Endothelial cell of umbilical vein (primary cell): ENCODE measurements around the gene CHMP5. TPM values are rescaled to one million over a fixed set of nuclear protein-coding genes. Genes with fewer than 3 reads are reported as not detected.
A peak's percentile ranks its signal among the peaks of the same experiment; 100 is the strongest.

Experiments used
- Bru-seq: library from RNA; stranded (reverse); fragments of 400-500 nt; gene quantifications from one replicate; lab custom pipeline; 2021; lab: Mats Ljungman, UMichigan
- BruChase-seq, 2 experiments: library from RNA; stranded (reverse); fragments of 400-500 nt; gene quantifications; one replicate each; lab custom pipeline; 2021; lab: Mats Ljungman, UMichigan
- BruUV-seq: library from RNA; stranded (reverse); fragments of 400-500 nt; replicated peaks from 2 replicates; lab custom pipeline; 2021; lab: Mats Ljungman, UMichigan
- CTCF ChIA-PET: fragments of 300-600, 350-600 bp; sonication (Branson Sonifier 250); formaldehyde crosslinking; loops from one replicate; lab custom pipeline; 2021; ENCODE audit warnings: antibody characterized with exemption, inconsistent platforms; lab: Charles Lee
- POLR2A ChIA-PET: fragments of 300-600, 350-600 bp; sonication (Branson Sonifier 250); formaldehyde crosslinking; loops from one replicate; lab custom pipeline; 2021; ENCODE audit warnings: antibody characterized with exemption, inconsistent platforms; lab: Charles Lee
- DNase-seq: peaks from one replicate; pipeline ENCODE4 v3.0.0-alpha.2; 2011; ENCODE audit warnings: low read depth, low spot score
- FAIRE-seq: peaks from 2 replicates; lab custom pipeline; 2011; peaks lifted over from hg19 to GRCh38; lab: Jason Lieb, UNC
- H2AFZ ChIP-seq: 2 replicates; pipeline ENCODE4 v1.6.0; 2012; ENCODE audit warnings: low read depth, low read length, control low read depth, inconsistent platforms
- H3K27ac ChIP-seq: 2 replicates; pipeline ENCODE4 v1.5.1; 2011; ENCODE audit warnings: low read depth, mild to moderate bottlenecking, control low read depth, low read length, moderate library complexity; ENCODE audit not compliant: insufficient read depth
- H3K27me3 ChIP-seq, 2 experiments: 2 replicates each; pipeline versions ENCODE4 v1.6.0 to v1.6.1; 2011; ENCODE audit warnings: low read length in 2 of 2, mixed read lengths in 1 of 2; ENCODE audit not compliant: control insufficient read depth in 2 of 2, insufficient read depth in 2 of 2
- H3K36me3 ChIP-seq, 2 experiments: 2 replicates in 1 of 2; 3 replicates in 1 of 2; pipeline ENCODE4 v1.5.1; 2011; ENCODE audit warnings: low read length in 2 of 2, mild to moderate bottlenecking in 1 of 2, moderate library complexity in 1 of 2; ENCODE audit not compliant: control insufficient read depth in 2 of 2, insufficient read depth in 2 of 2; ENCODE audit errors: extremely low read depth in 1 of 2
- H3K4me1 ChIP-seq: 3 replicates; pipeline ENCODE4 v1.5.1; 2011; ENCODE audit warnings: mild to moderate bottlenecking, low read length; ENCODE audit not compliant: control insufficient read depth, insufficient read depth; ENCODE audit errors: extremely low read depth
- H3K4me2 ChIP-seq: 2 replicates; pipeline ENCODE4 v1.6.1; 2011; ENCODE audit warnings: low read length, control low read depth, mixed read lengths; ENCODE audit not compliant: insufficient read depth
- H3K4me3 ChIP-seq, 3 experiments: fragments of 200-600 bp in 1 of 3; sonication (generic), shearing (Covaris generic) in 1 of 3; replicated peaks in 1 of 3; 2 replicates each; pipeline ENCODE4 v1.5.1; 2011 to 2016; ENCODE audit warnings: control low read depth in 3 of 3, low read length in 3 of 3, mild to moderate bottlenecking in 2 of 3, inconsistent platforms in 1 of 3, low read depth in 1 of 3, moderate library complexity in 1 of 3; ENCODE audit not compliant: insufficient read depth in 1 of 3
- H3K79me2 ChIP-seq: 2 replicates; pipeline ENCODE4 v1.6.0; 2012; ENCODE audit warnings: low read length, inconsistent platforms; ENCODE audit not compliant: control insufficient read depth, insufficient read depth
- H3K9ac ChIP-seq: replicated peaks from 2 replicates; pipeline ENCODE3; 2011; ENCODE audit warnings: low read length, control low read depth; ENCODE audit not compliant: insufficient read depth; ENCODE audit errors: extremely low read depth
- H3K9me1 ChIP-seq: replicated peaks from 3 replicates; pipeline ENCODE4 v1.6.0; 2011; ENCODE audit warnings: mild to moderate bottlenecking, low read length; ENCODE audit not compliant: control insufficient read depth, insufficient read depth; ENCODE audit errors: extremely low read depth
- H3K9me3 ChIP-seq: replicated peaks from 2 replicates; pipeline ENCODE4 v1.5.1; 2012; ENCODE audit warnings: low read length, inconsistent platforms; ENCODE audit not compliant: control insufficient read depth, insufficient read depth
- H4K20me1 ChIP-seq: replicated peaks from 2 replicates; pipeline ENCODE3; 2011; ENCODE audit warnings: mild to moderate bottlenecking, low read length; ENCODE audit not compliant: control insufficient read depth, insufficient read depth; ENCODE audit errors: extremely low read depth
- EZH2 ChIP-seq: IDR thresholded peaks from 2 replicates; pipeline ENCODE4 v1.6.1; 2012; ENCODE audit warnings: borderline replicate concordance, low read depth, mild to moderate bottlenecking, moderate library complexity, low read length, inconsistent platforms; ENCODE audit not compliant: severe bottlenecking
- FOS ChIP-seq: IDR thresholded peaks from 2 replicates; pipeline ENCODE4 v1.6.1; 2011; ENCODE audit warnings: mild to moderate bottlenecking, low read length, moderate library complexity, borderline replicate concordance; ENCODE audit not compliant: insufficient read depth
- GATA2 ChIP-seq: IDR thresholded peaks from 2 replicates; pipeline ENCODE4 v1.7.0; 2011; ENCODE audit warnings: low read depth, mild to moderate bottlenecking, moderate library complexity, mixed read lengths, low read length; ENCODE audit not compliant: insufficient read length, insufficient read depth
- JUN ChIP-seq: IDR thresholded peaks from 2 replicates; pipeline ENCODE4 v1.6.1; 2011; ENCODE audit warnings: borderline replicate concordance, low read depth; ENCODE audit not compliant: insufficient read length, insufficient read depth
- MYC ChIP-seq: IDR thresholded peaks from one replicate; pipeline ENCODE4 v1.6.1; 2011; ENCODE audit warnings: mild to moderate bottlenecking, low read depth, low read length
- POLR2A ChIP-seq: IDR thresholded peaks from 2 replicates; pipeline ENCODE4 v1.6.1; 2012; ENCODE audit warnings: low read depth, mild to moderate bottlenecking, control low read depth, low read length
- POLR2AphosphoS5 ChIP-seq: IDR thresholded peaks from 2 replicates; pipeline ENCODE4 v1.6.1; 2012; ENCODE audit warnings: low read depth, mild to moderate bottlenecking, control low read depth, low read length, moderate library complexity; ENCODE audit not compliant: insufficient read depth
- dilution Hi-C: fragments of 300-500 bp; cut with MboI; formaldehyde crosslinking; loops from one replicate; pipeline ENCODE4 v1.15.0; 2019; ENCODE audit warnings: low sequenced_read_pairs; ENCODE audit not compliant: extremely low pct_ligation_motif_present
- intact Hi-C: fragments of 100-400 bp; cut with micrococcal nuclease; formaldehyde crosslinking; loops from one replicate; pipeline ENCODE4 v1.10.0; 2022
- long read RNA-seq: library from polyadenylated mRNA; stranded (forward); transcript quantifications from one replicate; pipeline ENCODE4 v2.0.0, GENCODE V29; 2021
- polyA minus RNA-seq, 3 experiments: library from RNA; depleted of rRNA, polyadenylated mRNA; stranded (reverse); fragments of >200 nt; gene quantifications; 1 replicate in 1 of 3; 2 replicates in 2 of 3; pipeline ENCODE4 v1.2.3, GENCODE V29; 2011
- polyA plus RNA-seq, 4 experiments: library from polyadenylated mRNA; depleted of rRNA in 3 of 4; stranded (reverse) in 3 of 4; unstranded in 1 of 4; fragments of >200 nt; gene quantifications; 2 replicates each; pipeline versions ENCODE4 v1.2.1 to v1.2.3, GENCODE V29; 2011 to 2012; ENCODE audit warnings: missing spikeins in 1 of 4
- total RNA-seq: library from RNA; stranded (reverse); gene quantifications from 2 replicates; pipeline ENCODE4 v1.2.3, GENCODE V29; 2021
- TF ChIP-seq, protein P1 (sequence below): IDR thresholded peaks from 2 replicates; pipeline ENCODE4 v1.6.1; 2011; ENCODE audit not compliant: insufficient read depth, insufficient read length
- TF ChIP-seq, protein P2 (sequence below), 2 donors: IDR thresholded peaks; 1 replicate in 1 of 2; 2 replicates in 1 of 2; pipeline ENCODE4 v1.5.1; 2011; ENCODE audit warnings: low read length in 2 of 2, mild to moderate bottlenecking in 2 of 2, moderate library complexity in 2 of 2, control low read depth in 1 of 2, inconsistent platforms in 1 of 2, low read depth in 1 of 2; ENCODE audit not compliant: insufficient read depth in 1 of 2; ENCODE audit errors: extremely low read depth in 1 of 2

Gene CHMP5
- total RNA-seq (54.5 and 55.8 TPM in 2 replicates), polyA plus RNA-seq (22.6 and 33.2 TPM in 2 replicates), polyA minus RNA-seq (17.0 and 17.1 TPM in 2 replicates), Bru-seq, nascent RNA (percentile 75 among the genes with signal in this experiment), BruChase-seq, experiment 1, labeled RNA remaining after a 6-hour chase (percentile 90 among the genes with signal in this experiment), BruChase-seq, experiment 2, labeled RNA remaining after a 2-hour chase (percentile 77 among the genes with signal in this experiment)
- polyA plus RNA-seq (2011; cell fraction: cytosol; rRNA removed): 57.2 and 63.0 TPM in 2 replicates
- 27.9 and 39.5 TPM in 2 replicates for polyA plus RNA-seq (2011; cell fraction: nucleus; rRNA removed)
- 69.2 and 84.2 TPM in 2 replicates for polyA plus RNA-seq (2012)
- polyA minus RNA-seq (2011; cell fraction: cytosol; rRNA and poly(A)+ RNA removed): 21.1 TPM
- 9.5 and 11.1 TPM in 2 replicates for polyA minus RNA-seq (2011; cell fraction: nucleus; rRNA and poly(A)+ RNA removed)
- long read RNA-seq, transcript CHMP5-201 (8 exons, 1,477 nt): major isoform, 340 of 365 reads
- long read RNA-seq, partial matches to known transcripts: 12 of 365 reads
- long read RNA-seq, other reads (novel, unspliced or antisense): 9 of 365 reads

DNA sequence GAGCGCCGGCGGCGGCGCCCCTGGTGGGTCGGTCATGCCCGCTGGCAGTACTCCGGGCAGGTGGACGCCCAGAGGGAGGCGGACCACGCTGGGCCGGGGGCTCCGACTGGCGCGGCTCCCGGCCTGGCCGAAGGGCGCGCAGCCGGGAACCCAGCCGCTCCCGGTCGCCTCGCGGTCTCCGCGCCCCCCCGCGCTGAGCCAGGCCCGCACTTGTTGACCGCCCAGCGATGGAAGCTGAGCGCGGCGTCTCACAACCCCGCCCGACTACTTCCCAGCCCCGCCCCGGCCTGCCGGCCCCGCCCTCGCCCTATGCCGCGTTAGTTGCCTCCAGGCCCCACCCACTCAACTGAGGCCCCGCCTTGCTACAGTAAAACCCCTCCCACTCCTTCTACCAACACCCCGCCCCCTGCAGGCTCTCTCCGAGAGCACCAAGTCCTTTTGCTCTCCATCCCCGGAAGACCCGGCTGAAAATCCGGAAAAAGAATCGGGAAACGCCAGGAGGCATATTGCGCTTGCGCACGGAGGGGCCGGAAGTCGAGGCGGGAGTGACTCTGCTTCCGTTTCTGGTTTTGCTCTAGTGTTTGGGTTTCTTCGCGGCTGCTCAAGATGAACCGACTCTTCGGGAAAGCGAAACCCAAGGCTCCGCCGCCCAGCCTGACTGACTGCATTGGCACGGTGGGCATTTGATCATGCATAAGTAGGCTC is at the start of gene CHMP5, which contains the start of gene BAG1:
Gene CHMP5 (plus strand): TSS at position 577 of the 705 bp plus-strand sequence. CDS start 30 bp downstream, at position 607.
Gene BAG1 (minus strand): TSS at position 236 of the 705 bp plus-strand sequence.
- Histone ChIP-seq H3K4me2 (peak within 1 kb of the TSS; percentile 85), H4K20me1 (no peaks in the 10 kb centered on the region), H3K79me2 (peaks cover 35% of the 10 kb centered on the region), H3K27ac (peak within 1 kb of the TSS; percentile 34), H3K36me3 (peaks cover 13 to 19% of the 10 kb centered on the region in 2 experiments), H3K9me3 (no peaks in the 10 kb centered on the region), H3K4me3 (peak within 1 kb of the TSS; percentile 37 to 96 (median 75)), H2AFZ (peak within 1 kb of the TSS; percentile 7), H3K9me1 (no peaks in the 10 kb centered on the region), H3K9ac (peak within 1 kb of the TSS; percentile 74), H3K27me3 (no peaks in the 10 kb centered on the region), H3K4me1 (peaks cover 15% of the 10 kb centered on the region)
- intact Hi-C loops: loop anchor here (1.0 to 5.0 kb wide), 5 partner anchors 26 to 208 kb away; partner anchors contain the start of genes B4GALT1, NFX1 and NOL6
- CTCF ChIA-PET: interaction anchor here (0.6 to 2.5 kb wide), 7 partner anchors 11 to 204 kb away, joined by 3 to 7 read pairs (median 4); partner anchors contain the start of gene SMU1
- peak; percentile 96 for FAIRE-seq
- peak; percentile 100 for DNase-seq
- no TSS peak for BruUV-seq
- peak; percentile 31 for TF ChIP-seq JUN
- TF ChIP-seq EZH2: no peak
- TF ChIP-seq, protein P1, sequence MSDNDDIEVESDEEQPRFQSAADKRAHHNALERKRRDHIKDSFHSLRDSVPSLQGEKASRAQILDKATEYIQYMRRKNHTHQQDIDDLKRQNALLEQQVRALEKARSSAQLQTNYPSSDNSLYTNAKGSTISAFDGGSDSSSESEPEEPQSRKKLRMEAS: no peak
- TF ChIP-seq, protein P2, sequence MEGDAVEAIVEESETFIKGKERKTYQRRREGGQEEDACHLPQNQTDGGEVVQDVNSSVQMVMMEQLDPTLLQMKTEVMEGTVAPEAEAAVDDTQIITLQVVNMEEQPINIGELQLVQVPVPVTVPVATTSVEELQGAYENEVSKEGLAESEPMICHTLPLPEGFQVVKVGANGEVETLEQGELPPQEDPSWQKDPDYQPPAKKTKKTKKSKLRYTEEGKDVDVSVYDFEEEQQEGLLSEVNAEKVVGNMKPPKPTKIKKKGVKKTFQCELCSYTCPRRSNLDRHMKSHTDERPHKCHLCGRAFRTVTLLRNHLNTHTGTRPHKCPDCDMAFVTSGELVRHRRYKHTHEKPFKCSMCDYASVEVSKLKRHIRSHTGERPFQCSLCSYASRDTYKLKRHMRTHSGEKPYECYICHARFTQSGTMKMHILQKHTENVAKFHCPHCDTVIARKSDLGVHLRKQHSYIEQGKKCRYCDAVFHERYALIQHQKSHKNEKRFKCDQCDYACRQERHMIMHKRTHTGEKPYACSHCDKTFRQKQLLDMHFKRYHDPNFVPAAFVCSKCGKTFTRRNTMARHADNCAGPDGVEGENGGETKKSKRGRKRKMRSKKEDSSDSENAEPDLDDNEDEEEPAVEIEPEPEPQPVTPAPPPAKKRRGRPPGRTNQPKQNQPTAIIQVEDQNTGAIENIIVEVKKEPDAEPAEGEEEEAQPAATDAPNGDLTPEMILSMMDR (IDR thresholded peaks at IDR 0.05; ENCODE audit: extremely low read depth in 1 of 2, insufficient read depth in 1 of 2, low read depth in 1 of 2, low read length in 2 of 2): peak; percentile 9 to 37
- TF ChIP-seq GATA2: no peak
- no peak for TF ChIP-seq FOS
- no peak for TF ChIP-seq MYC
- peak; percentile 85 for TF ChIP-seq POLR2A
- peak; percentile 69 for TF ChIP-seq POLR2AphosphoS5
- dilution Hi-C loops: no loop called here
- POLR2A ChIA-PET: interaction anchor here (0.6 to 1.0 kb wide), 3 partner anchors 25 to 240 kb away, joined by 3 to 4 read pairs (median 4); partner anchors contain the start of gene NFX1
